A673 (cell line): ENCODE results near the gene LDHAL6A. TPM values are rescaled to one million over a fixed set of nuclear protein-coding genes. Genes with fewer than 3 reads are reported as not detected.

Experiments used
- BruUV-seq: library from RNA; stranded (reverse); fragments of 400-500 nt; replicated peaks from 2 replicates; lab custom pipeline; 2021; lab: Mats Ljungman, UMichigan
- CTCF ChIA-PET: fragments of 300-600 bp; sonication (Branson Sonifier 250); formaldehyde crosslinking; loops from one replicate; lab custom pipeline; 2022; ENCODE audit warnings: antibody characterized with exemption; lab: Charles Lee
- POLR2A ChIA-PET: fragments of 300-600 bp; sonication (Branson Sonifier 250); formaldehyde crosslinking; loops from one replicate; lab custom pipeline; 2022; ENCODE audit warnings: antibody characterized with exemption; ENCODE audit not compliant: low non-redundant PET; lab: Charles Lee
- DNase-seq: peaks from one replicate; pipeline ENCODE4 v3.0.0-alpha.2; 2015; ENCODE audit warnings: low spot score
- H3K27ac ChIP-seq: fragments of 200-600 bp; sonication (generic); 2 replicates; pipeline ENCODE4 v1.5.1; 2016; ENCODE audit warnings: mixed run types, low read depth, mild to moderate bottlenecking, mixed read lengths, antibody characterized with exemption, low read length; ENCODE audit not compliant: poor library complexity, severe bottlenecking
- H3K27me3 ChIP-seq: fragments of 200-600 bp; sonication (generic); replicated peaks from 2 replicates; pipeline ENCODE4 v1.6.1; 2017; ENCODE audit warnings: mixed run types, low read depth, mild to moderate bottlenecking, mixed read lengths, antibody characterized with exemption, low read length; ENCODE audit not compliant: insufficient read depth, poor library complexity
- H3K36me3 ChIP-seq: fragments of 200-600 bp; sonication (generic); 2 replicates; pipeline ENCODE4 v1.6.1; 2016; ENCODE audit warnings: mixed run types, mild to moderate bottlenecking, mixed read lengths, antibody characterized with exemption, low read length; ENCODE audit not compliant: insufficient read depth, poor library complexity, severe bottlenecking
- H3K4me1 ChIP-seq: fragments of 200-600 bp; sonication (generic); 2 replicates; pipeline ENCODE4 v1.6.1; 2017; ENCODE audit warnings: mixed run types, mild to moderate bottlenecking, mixed read lengths, antibody characterized with exemption, low read length; ENCODE audit not compliant: insufficient read depth, poor library complexity, severe bottlenecking
- H3K4me3 ChIP-seq: fragments of 200-600 bp; sonication (generic); 2 replicates; pipeline ENCODE4 v1.5.1; 2016; ENCODE audit warnings: low read depth, mixed run types, mild to moderate bottlenecking, mixed read lengths, low read length; ENCODE audit not compliant: poor library complexity, severe bottlenecking
- H3K9me3 ChIP-seq: fragments of 200-600 bp; sonication (generic); 2 replicates; pipeline ENCODE4 v1.6.1; 2016; ENCODE audit warnings: mixed run types, low read depth, mild to moderate bottlenecking, mixed read lengths, antibody characterized with exemption, low read length; ENCODE audit not compliant: poor library complexity, severe bottlenecking
- EZH2 ChIP-seq: fragments of 200-600 bp; sonication (generic); IDR thresholded peaks from 2 replicates; pipeline ENCODE4 v1.6.1; 2017; ENCODE audit warnings: borderline replicate concordance, low read depth, mild to moderate bottlenecking, mixed read lengths, antibody characterized with exemption, low read length; ENCODE audit not compliant: poor library complexity, severe bottlenecking
- intact Hi-C: fragments of 100-400 bp; cut with micrococcal nuclease; formaldehyde crosslinking; loops from one replicate; pipeline ENCODE4 v1.10.0; 2022; ENCODE audit not compliant: unreplicated experiment
- total RNA-seq: library from RNA; stranded (reverse); gene quantifications from 2 replicates; pipeline ENCODE4 v1.2.3, GENCODE V29; 2021
- TF ChIP-seq, protein P1 (sequence below): fragments of 300-800, 200-600 bp; sonication (generic); conservative IDR thresholded peaks from 2 replicates; pipeline ENCODE4 v1.5.1; 2017; ENCODE audit warnings: low read depth, mild to moderate bottlenecking, antibody characterized with exemption, low read length, moderate library complexity, mixed read lengths

Gene LDHAL6A
- total RNA-seq, 1 experiment from 2014 or later: not detected

GRCh38 chr11:18459634-18460033, 4.0 kb downstream of the LDHAL6A start:
- H3K4me1 ChIP-seq: no peaks in the 10 kb centered on the region
- no peak overlapping the region for H3K4me3 ChIP-seq
- no peak for DNase-seq
- BruUV-seq: no TSS peak
- no peaks in the 10 kb centered on the region for H3K9me3 ChIP-seq
- POLR2A ChIA-PET: no interaction called here
- H3K36me3 ChIP-seq: no peaks in the 10 kb centered on the region
- TF ChIP-seq, protein P1, sequence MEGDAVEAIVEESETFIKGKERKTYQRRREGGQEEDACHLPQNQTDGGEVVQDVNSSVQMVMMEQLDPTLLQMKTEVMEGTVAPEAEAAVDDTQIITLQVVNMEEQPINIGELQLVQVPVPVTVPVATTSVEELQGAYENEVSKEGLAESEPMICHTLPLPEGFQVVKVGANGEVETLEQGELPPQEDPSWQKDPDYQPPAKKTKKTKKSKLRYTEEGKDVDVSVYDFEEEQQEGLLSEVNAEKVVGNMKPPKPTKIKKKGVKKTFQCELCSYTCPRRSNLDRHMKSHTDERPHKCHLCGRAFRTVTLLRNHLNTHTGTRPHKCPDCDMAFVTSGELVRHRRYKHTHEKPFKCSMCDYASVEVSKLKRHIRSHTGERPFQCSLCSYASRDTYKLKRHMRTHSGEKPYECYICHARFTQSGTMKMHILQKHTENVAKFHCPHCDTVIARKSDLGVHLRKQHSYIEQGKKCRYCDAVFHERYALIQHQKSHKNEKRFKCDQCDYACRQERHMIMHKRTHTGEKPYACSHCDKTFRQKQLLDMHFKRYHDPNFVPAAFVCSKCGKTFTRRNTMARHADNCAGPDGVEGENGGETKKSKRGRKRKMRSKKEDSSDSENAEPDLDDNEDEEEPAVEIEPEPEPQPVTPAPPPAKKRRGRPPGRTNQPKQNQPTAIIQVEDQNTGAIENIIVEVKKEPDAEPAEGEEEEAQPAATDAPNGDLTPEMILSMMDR: no peak
- TF ChIP-seq EZH2: no peak
- CTCF ChIA-PET: no interaction called here
- H3K27ac ChIP-seq: no peak overlapping the region
- intact Hi-C loops: no loop called here
- H3K27me3 ChIP-seq: no peaks in the 10 kb centered on the region

GRCh38 chr11:18461909-18462308, 6.3 kb downstream of the LDHAL6A start:
- no peak overlapping the region for H3K27ac ChIP-seq
- CTCF ChIA-PET: no interaction called here
- H3K27me3 ChIP-seq: no peaks in the 10 kb centered on the region
- POLR2A ChIA-PET: no interaction called here
- no peak overlapping the region for H3K4me3 ChIP-seq
- TF ChIP-seq, protein P1: no peak
- no peak for TF ChIP-seq EZH2
- H3K36me3 ChIP-seq: no peaks in the 10 kb centered on the region
- no peak for DNase-seq
- intact Hi-C loops: no loop called here
- BruUV-seq: no TSS peak
- no peaks in the 10 kb centered on the region for H3K9me3 ChIP-seq
- no peaks in the 10 kb centered on the region for H3K4me1 ChIP-seq

DNA sequence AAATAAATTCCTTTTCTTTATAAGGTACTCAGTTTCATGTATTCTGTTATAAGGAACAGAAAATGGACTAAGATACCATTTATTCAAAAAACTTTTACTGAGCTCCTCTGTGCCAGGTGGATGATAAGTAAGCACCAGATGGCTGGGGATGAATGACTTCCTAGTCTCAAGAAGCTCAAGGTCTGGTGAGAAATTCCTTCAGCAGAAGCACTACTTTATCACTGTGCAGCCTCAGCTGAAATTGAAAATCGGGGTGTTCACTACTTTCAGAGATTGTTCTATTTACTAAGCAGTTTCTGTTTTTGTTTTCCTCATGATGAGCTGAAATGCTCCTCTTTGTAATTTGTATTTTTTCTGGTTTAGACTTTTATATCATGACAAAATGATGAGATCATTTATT, 7.8 kb downstream of the LDHAL6A start:
- H3K27ac ChIP-seq: no peak overlapping the region
- H3K9me3 ChIP-seq: no peaks in the 10 kb centered on the region
- POLR2A ChIA-PET: no interaction called here
- intact Hi-C loops: no loop called here
- H3K27me3 ChIP-seq: no peaks in the 10 kb centered on the region
- CTCF ChIA-PET: no interaction called here
- no peak for DNase-seq
- H3K36me3 ChIP-seq: no peaks in the 10 kb centered on the region
- H3K4me3 ChIP-seq: no peak overlapping the region
- no peak for TF ChIP-seq EZH2
- TF ChIP-seq, protein P1: no peak
- H3K4me1 ChIP-seq: no peaks in the 10 kb centered on the region
- BruUV-seq: no TSS peak
